K562 (cell line): ENCODE results near the gene TM9SF3. TPM values are rescaled to one million over a fixed set of nuclear protein-coding genes. Genes with fewer than 3 reads are reported as not detected.

Experiments used
- CBFA2T2 ChIP-seq: fragments of 450-650 bp; conservative IDR thresholded peaks from 2 replicates; pipeline ENCODE4 v1.6.1; 2017; ENCODE audit warnings: mild to moderate bottlenecking
- CHD2 ChIP-seq: IDR thresholded peaks from 2 replicates; pipeline ENCODE4 v1.6.1; 2011; ENCODE audit warnings: low read depth, low read length
- CREM ChIP-seq: IDR thresholded peaks from 2 replicates; pipeline ENCODE4 v1.6.1; 2014; ENCODE audit warnings: antibody characterized with exemption, low read depth
- CTBP1 ChIP-seq: fragments of 450-650 bp; IDR thresholded peaks from 2 replicates; pipeline ENCODE4 v1.6.1; 2016; ENCODE audit warnings: borderline replicate concordance
- FOS ChIP-seq: IDR thresholded peaks from 3 replicates; pipeline ENCODE4 v1.6.1; 2011; ENCODE audit not compliant: insufficient read length; ENCODE audit errors: extremely low read depth
- FOXP1 ChIP-seq: sonication (generic); formaldehyde crosslinking; IDR thresholded peaks from 2 replicates; pipeline ENCODE4 v1.8.0; 2022; ENCODE audit warnings: mild to moderate bottlenecking, missing genetic modification reagents
- HLTF ChIP-seq: fragments of 450-650 bp; IDR thresholded peaks from 2 replicates; pipeline ENCODE4 v1.6.1; 2016
- KDM1A ChIP-seq, 2 experiments: fragments of 450-650 bp; IDR thresholded peaks; 2 replicates each; pipeline ENCODE4 v1.6.1; 2016; ENCODE audit warnings: mild to moderate bottlenecking in 2 of 2
- PKNOX1 ChIP-seq: fragments of 450-650 bp; IDR thresholded peaks from 2 replicates; pipeline ENCODE4 v1.6.1; 2016
- RBM25 ChIP-seq: fragments of 200-400 bp; formaldehyde crosslinking; IDR thresholded peaks from 2 replicates; pipeline ENCODE4 v1.6.1; 2018; ENCODE audit warnings: low read length, low read depth, moderate library complexity; ENCODE audit not compliant: severe bottlenecking
- SMARCE1 ChIP-seq: fragments of 450-650 bp; IDR thresholded peaks from 2 replicates; pipeline ENCODE4 v1.7.1; 2016; ENCODE audit warnings: mild to moderate bottlenecking
- STAT5A ChIP-seq: IDR thresholded peaks from 2 replicates; pipeline ENCODE4 v1.6.1; 2012; ENCODE audit warnings: low read length, inconsistent platforms, borderline replicate concordance
- TCF7L2 ChIP-seq: fragments of 150-350 bp; IDR thresholded peaks from 2 replicates; pipeline ENCODE4 v1.6.1; 2016; ENCODE audit warnings: low read depth, mild to moderate bottlenecking, low read length, moderate library complexity
- TRIM24 ChIP-seq, 2 experiments: fragments of 450-650 bp; IDR thresholded peaks; 2 replicates each; pipeline ENCODE4 v1.6.1; 2016
- YY1 ChIP-seq, 3 experiments: IDR thresholded peaks; 2 replicates each; pipeline ENCODE4 v1.6.1; 2011; ENCODE audit warnings: low read length in 2 of 3, mild to moderate bottlenecking in 2 of 3, moderate library complexity in 2 of 3, borderline replicate concordance in 1 of 3, control low read depth in 1 of 3, low read depth in 1 of 3; ENCODE audit not compliant: insufficient read depth in 3 of 3, insufficient replicate concordance in 2 of 3, control insufficient read depth in 1 of 3, insufficient read length in 1 of 3; ENCODE audit errors: extremely low read depth in 1 of 3
- ZNF3 ChIP-seq: fragments of 250-450 bp; sonication (Bioruptor Pico); IDR thresholded peaks from 2 replicates; pipeline ENCODE4 v1.5.0; 2021; ENCODE audit warnings: mild to moderate bottlenecking, moderate library complexity
- ZNF75A ChIP-seq: fragments of 450-650 bp; formaldehyde crosslinking; IDR thresholded peaks from 2 replicates; pipeline ENCODE4 v1.4.0; 2020; ENCODE audit warnings: mild to moderate bottlenecking
- polyA plus RNA-seq, 8 experiments: library from polyadenylated mRNA; depleted of rRNA in 4 of 8; stranded (reverse) in 5 of 8; unstranded in 3 of 8; fragments of >200 nt; fragmentation: Nextera tagmentation in 2 of 8; fragmentation: Illumina TruSeq in 1 of 8; extraction: Ambion mirVana in 2 of 8; extraction: Trizol in 1 of 8; gene quantifications; 2 replicates each; pipeline versions ENCODE4 v1.2.1 to v1.2.3, GENCODE V29; 2011 to 2014; ENCODE audit warnings: inconsistent platforms in 1 of 8, missing spikeins in 1 of 8
- total RNA-seq, 7 experiments: library from RNA; depleted of rRNA in 6 of 7; stranded (reverse); fragments of >200 nt in 6 of 7; fragmentation: Illumina TruSeq in 2 of 7; extraction: Trizol in 2 of 7; gene quantifications; 2 replicates each; pipeline versions ENCODE4 v1.2.1 to v1.2.3, GENCODE V29; 2011 to 2021; ENCODE audit warnings: low replicate concordance in 1 of 7
- TF ChIP-seq, protein P1 (sequence below): sonication (generic); formaldehyde crosslinking; IDR thresholded peaks from 2 replicates; pipeline ENCODE4 v1.8.0; 2022; ENCODE audit warnings: mild to moderate bottlenecking, missing genetic modification reagents
- TF ChIP-seq, protein P2 (sequence below): fragments of 450-650 bp; IDR thresholded peaks from 2 replicates; pipeline ENCODE4 v1.6.1; 2016; ENCODE audit warnings: low read depth, mild to moderate bottlenecking, moderate library complexity

TM9SF3 gene
- total and polyA plus RNA-seq, 9 of the 15 experiments (the other 6 are each of a cell fraction or from before 2014, with no cell fraction given), result 16.1 to 63.1 (median 34.9) TPM

DNA sequence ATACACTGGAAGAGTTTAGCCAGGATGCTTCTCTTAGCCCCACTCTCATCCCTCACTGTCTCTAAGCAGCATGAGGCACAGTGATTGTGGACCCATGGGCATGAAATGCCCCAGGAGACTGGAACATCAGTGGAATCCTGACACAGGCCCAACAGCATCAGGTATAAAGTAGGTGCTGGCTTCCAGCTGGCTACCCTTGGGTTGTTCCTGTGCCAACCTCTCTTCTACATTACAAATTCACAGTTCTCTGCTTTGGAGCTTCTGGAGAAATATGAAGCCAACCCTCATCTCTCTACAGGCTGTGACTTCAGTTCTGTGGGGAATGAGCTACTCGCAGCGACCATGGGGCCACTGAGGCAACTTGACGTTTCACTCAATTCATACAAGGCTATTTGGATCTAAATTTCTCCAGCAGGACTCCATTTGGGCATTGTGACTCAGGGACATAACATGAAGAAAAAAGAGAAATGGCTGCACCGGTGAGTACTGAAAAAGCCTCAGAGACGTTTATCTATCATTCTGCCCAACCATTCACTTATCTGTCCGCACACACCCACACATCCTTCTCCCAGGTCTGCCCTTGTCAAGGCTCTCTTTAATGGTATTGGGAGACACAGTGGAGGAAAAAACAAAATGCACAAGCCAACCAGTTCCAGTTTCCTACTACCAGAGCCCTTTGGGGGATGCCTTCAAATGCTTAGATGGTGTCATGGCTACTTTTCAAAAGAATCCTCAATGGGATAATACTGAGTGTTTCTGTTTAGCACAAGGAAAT lies 35.4 kb upstream of the TM9SF3 start (continued):
- TF ChIP-seq, protein P1, sequence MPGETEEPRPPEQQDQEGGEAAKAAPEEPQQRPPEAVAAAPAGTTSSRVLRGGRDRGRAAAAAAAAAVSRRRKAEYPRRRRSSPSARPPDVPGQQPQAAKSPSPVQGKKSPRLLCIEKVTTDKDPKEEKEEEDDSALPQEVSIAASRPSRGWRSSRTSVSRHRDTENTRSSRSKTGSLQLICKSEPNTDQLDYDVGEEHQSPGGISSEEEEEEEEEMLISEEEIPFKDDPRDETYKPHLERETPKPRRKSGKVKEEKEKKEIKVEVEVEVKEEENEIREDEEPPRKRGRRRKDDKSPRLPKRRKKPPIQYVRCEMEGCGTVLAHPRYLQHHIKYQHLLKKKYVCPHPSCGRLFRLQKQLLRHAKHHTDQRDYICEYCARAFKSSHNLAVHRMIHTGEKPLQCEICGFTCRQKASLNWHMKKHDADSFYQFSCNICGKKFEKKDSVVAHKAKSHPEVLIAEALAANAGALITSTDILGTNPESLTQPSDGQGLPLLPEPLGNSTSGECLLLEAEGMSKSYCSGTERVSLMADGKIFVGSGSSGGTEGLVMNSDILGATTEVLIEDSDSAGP, result no peak
- peak in 1 of 2 experiments; percentile 38; a peak in 1 of 4 replicates for TF ChIP-seq TRIM24 (IDR thresholded peaks at IDR 0.05)
- no peak for TF ChIP-seq FOS
- no peak for TF ChIP-seq HLTF
- TF ChIP-seq ZNF3 (CRISPR knock-in tag), result no peak
- TF ChIP-seq CREM, result peak; percentile 52
- TF ChIP-seq CTBP1, result peak; percentile 79; the same call in 1 of the 2 replicates
- no peak for TF ChIP-seq FOXP1 (CRISPR knock-in tag)
- peak; percentile 63 for TF ChIP-seq PKNOX1
- TF ChIP-seq TCF7L2, result no peak
- peak; percentile 64 for TF ChIP-seq STAT5A
- TF ChIP-seq YY1 (IDR thresholded peaks at IDR 0.05; ENCODE audit: borderline replicate concordance in 1 of 3, control insufficient read depth in 1 of 3, extremely low read depth in 1 of 3, insufficient read depth in 3 of 3, insufficient read length in 1 of 3, insufficient replicate concordance in 2 of 3, low read depth in 1 of 3, low read length in 2 of 3), result peak in 1 of 3 experiments; percentile 81
- TF ChIP-seq RBM25, result no peak
- no peak for TF ChIP-seq ZNF75A (CRISPR knock-in tag)
- TF ChIP-seq CHD2, result no peak
- TF ChIP-seq CBFA2T2, result peak; percentile 86
- TF ChIP-seq SMARCE1, result peak; percentile 83
- TF ChIP-seq KDM1A (IDR thresholded peaks at IDR 0.05), result 0 out of 4 replicates have a peak, but pooled peaks of 1 of the 2 experiments have one; percentile 10
- TF ChIP-seq, protein P2, sequence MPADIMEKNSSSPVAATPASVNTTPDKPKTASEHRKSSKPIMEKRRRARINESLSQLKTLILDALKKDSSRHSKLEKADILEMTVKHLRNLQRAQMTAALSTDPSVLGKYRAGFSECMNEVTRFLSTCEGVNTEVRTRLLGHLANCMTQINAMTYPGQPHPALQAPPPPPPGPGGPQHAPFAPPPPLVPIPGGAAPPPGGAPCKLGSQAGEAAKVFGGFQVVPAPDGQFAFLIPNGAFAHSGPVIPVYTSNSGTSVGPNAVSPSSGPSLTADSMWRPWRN, result peak; percentile 50; the same call in 1 of the 2 replicates
